Gastrocnemius medialis (tissue), 4 donors: ENCODE results near the gene PTTG1IP.

Source experiments
- POLR2A ChIP-seq, 2 donors: fragments of 450-650 bp; IDR thresholded peaks; one replicate each; pipeline ENCODE4 v1.6.1; 2017; ENCODE audit warnings: antibody characterized with exemption in 2 of 2, mild to moderate bottlenecking in 2 of 2, moderate library complexity in 2 of 2
- TF ChIP-seq, protein P1 (sequence below), 5 experiments: fragments of 450-650 bp in 3 of 5; fragments of 200-600 bp in 2 of 5; sonication (generic) in 2 of 5; IDR thresholded peaks in 4 of 5; conservative IDR thresholded peaks in 1 of 5; 1 replicate in 4 of 5; 2 replicates in 1 of 5; pipeline ENCODE4 v1.5.1; 2016 to 2019; ENCODE audit warnings: antibody characterized with exemption in 5 of 5, mild to moderate bottlenecking in 3 of 5, moderate library complexity in 3 of 5

DNA sequence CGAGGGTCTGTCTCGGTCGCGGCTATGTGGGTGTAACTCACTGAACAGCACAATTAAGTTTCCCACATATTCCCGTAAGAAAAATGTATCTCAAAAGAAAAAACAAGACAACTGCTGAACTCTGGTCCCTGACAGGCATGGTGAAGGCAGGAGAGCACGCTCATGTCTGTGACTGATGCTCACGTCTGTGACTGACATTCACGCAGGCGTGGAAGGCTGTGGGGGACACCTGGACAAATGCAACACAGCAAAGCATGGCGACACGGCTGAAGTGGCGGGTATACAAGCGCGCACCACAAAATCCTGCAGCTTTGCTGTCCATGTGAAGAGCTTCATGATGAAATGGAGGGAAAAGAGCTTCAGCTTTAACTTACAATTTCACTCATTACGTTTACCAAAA lies 6.0 kb downstream of the PTTG1IP start:
- TF ChIP-seq, protein P1, sequence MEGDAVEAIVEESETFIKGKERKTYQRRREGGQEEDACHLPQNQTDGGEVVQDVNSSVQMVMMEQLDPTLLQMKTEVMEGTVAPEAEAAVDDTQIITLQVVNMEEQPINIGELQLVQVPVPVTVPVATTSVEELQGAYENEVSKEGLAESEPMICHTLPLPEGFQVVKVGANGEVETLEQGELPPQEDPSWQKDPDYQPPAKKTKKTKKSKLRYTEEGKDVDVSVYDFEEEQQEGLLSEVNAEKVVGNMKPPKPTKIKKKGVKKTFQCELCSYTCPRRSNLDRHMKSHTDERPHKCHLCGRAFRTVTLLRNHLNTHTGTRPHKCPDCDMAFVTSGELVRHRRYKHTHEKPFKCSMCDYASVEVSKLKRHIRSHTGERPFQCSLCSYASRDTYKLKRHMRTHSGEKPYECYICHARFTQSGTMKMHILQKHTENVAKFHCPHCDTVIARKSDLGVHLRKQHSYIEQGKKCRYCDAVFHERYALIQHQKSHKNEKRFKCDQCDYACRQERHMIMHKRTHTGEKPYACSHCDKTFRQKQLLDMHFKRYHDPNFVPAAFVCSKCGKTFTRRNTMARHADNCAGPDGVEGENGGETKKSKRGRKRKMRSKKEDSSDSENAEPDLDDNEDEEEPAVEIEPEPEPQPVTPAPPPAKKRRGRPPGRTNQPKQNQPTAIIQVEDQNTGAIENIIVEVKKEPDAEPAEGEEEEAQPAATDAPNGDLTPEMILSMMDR (IDR thresholded peaks at IDR 0.05 in 4 of 5, conservative IDR thresholded peaks at IDR 0.05 in 1 of 5) = no peak
- no peak for TF ChIP-seq POLR2A (IDR thresholded peaks at IDR 0.05)
